ENCODE data around the gene UMODL1.

The UMODL1 gene

DNA sequence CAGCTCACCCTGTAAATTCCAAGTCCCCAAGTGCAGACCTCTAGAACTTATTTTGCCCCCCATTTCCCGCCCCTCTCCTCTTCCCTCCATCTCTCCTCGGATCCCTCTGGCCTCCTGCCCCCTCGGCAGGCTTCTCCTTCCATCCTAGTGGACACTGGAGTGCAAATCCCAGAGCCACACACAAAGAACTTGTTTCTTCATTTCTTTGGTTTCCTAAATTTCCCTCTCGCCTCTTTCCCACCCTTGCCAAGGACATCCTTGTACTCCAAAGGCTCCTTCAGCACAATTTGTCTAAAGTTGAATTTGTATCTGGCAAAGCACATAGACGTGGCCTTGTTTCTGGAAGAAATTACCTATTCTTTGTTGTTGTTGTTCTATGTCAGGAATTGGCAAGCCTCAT, 17.5 kb downstream of the UMODL1 start:
- Mint-ChIP-seq H3K9me3 (no peaks in the 10 kb centered on the region), H3K36me3 (ENCODE audit: low read depth) (no peaks in the 10 kb centered on the region), H3K4me3 (no peak overlapping the region), H3K4me1 (ENCODE audit: low read depth) (peaks cover 15% of the 10 kb centered on the region), H3K27me3 (no peaks in the 10 kb centered on the region), H3K27ac (no peak overlapping the region)

DNA sequence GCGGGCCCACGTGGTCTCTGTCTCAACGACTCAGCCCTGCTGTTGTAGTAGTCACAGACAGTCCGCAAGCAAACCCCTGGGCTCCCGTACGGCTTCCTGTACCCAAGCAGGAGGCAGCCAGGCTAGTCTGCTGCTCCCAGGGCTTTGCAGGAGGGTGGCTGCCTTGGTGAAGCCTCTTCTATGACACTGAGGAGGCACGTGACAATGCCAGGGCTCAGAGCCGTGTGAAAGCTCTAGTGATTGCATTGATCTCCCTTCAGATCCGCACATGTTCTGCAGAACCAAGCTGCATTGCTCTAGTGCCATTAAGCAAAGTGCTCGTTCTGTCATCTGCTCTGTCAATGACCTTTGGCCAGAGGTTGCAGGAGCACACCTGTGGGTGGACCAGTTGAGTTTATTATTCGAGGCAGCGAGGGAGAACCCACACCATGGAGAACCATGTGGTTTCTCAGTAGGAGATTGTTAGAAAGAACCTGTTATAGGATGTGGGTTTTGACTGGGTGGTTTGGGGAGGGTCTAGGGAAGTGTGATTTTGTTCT, 18.0 kb downstream of the UMODL1 start:
- no peak overlapping the region for H3K4me3 Mint-ChIP-seq
- H3K9me3 Mint-ChIP-seq: no peaks in the 10 kb centered on the region
- H3K27ac Mint-ChIP-seq: no peak overlapping the region
- H3K27me3 Mint-ChIP-seq: no peaks in the 10 kb centered on the region
- peaks cover 15% of the 10 kb centered on the region for H3K4me1 Mint-ChIP-seq (ENCODE audit: low read depth)
- no peaks in the 10 kb centered on the region for H3K36me3 Mint-ChIP-seq (ENCODE audit: low read depth)

DNA sequence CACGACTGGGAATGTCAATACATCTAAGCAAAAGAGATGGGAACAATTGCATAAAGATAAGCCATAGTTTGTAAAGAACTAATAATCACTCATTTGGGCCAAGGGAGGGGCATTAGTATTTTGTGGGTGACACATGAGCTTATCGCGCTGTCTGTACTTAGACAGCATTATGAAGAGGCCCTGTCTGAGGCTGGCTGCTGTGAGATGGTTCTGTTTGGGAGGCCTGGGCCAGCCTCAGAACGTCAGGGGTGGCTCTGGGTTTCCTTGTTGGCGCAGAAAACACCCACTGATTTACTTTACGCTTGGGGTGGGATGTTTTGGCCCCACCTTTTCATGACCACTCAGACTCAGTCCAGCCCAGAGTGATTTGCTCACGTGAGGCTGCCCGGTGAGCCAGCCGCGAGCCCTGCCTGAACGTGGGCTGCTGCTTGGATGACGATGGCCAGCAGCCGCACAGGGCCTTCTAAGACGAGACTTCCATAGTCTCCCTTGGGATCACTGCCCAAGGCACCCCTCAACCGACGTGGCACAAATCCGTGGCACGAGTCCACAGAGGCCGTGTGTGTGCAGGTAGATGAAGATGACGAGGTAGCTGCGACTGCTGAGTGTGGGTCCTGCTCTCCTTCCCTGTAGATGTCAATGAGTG, 18.7 kb downstream of the UMODL1 start:
- peaks cover 15% of the 10 kb centered on the region for H3K4me1 Mint-ChIP-seq (ENCODE audit: low read depth)

DNA sequence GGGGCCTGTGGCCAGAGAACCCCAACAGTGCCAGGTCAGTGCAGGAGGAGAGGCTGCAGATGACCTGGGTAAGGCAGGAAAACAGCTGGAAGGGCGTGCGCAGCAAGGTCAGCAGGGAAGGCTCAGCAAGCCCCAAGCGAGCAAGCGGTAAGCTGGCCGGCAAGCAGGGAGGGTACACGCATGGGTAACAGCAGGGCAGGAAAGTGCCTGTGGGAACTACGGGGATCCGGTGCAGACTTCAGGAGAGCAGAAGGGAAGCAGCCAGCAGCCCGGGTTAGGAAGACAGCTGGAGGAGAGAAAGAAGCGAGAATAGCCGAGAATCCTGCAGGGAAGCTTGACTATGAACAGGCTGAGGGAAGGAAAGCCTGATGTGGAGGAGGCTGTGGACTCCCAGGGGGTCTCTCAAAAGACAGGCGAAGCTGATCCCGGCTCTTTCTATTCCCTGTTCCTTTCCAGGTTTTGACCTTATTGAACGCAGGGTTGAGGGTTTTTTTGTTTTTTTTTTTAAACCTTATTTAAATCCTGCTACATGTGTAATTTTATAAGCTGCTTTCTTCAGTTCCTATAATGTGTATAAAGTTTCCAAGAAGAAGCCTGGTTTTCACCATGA, 20.9 kb downstream of the UMODL1 start:
- no peak overlapping the region for H3K27ac Mint-ChIP-seq
- H3K27me3 Mint-ChIP-seq: no peaks in the 10 kb centered on the region
- no peaks in the 10 kb centered on the region for H3K36me3 Mint-ChIP-seq (ENCODE audit: low read depth)
- no peak overlapping the region for H3K4me3 Mint-ChIP-seq
- no peaks in the 10 kb centered on the region for H3K9me3 Mint-ChIP-seq
- peaks cover 15% of the 10 kb centered on the region for H3K4me1 Mint-ChIP-seq (ENCODE audit: low read depth)

More for the DNA sequence above, 18.7 kb downstream of the UMODL1 start:
- no peak overlapping the region for H3K27ac Mint-ChIP-seq
- H3K27me3 Mint-ChIP-seq: no peaks in the 10 kb centered on the region
- H3K36me3 Mint-ChIP-seq (ENCODE audit: low read depth): no peaks in the 10 kb centered on the region
- H3K9me3 Mint-ChIP-seq: no peaks in the 10 kb centered on the region
- H3K4me3 Mint-ChIP-seq: no peak overlapping the region

DNA sequence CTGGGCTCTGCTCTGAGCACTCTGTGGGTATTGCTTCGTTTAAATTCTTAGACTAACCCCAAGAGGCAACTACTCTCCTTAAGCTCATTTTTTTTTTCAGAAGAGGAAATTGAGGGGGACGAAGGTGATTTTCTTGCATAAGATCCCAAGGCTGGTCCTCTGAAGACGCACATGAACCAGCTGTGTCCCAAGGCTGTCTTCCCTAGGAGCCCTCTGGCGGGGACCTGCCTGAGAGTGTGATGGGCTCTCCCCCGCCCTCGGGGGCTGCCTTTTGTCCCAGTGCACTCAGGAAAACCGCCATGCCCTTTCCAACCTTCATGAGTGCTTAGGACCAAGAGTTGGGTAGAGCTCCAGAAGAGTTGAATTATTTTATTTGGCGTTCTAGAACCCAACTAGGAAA, 21.7 kb downstream of the UMODL1 start:
- Mint-ChIP-seq H3K27me3 (no peaks in the 10 kb centered on the region), H3K9me3 (no peaks in the 10 kb centered on the region), H3K4me3 (no peak overlapping the region), H3K36me3 (ENCODE audit: low read depth) (no peaks in the 10 kb centered on the region), H3K27ac (no peak overlapping the region), H3K4me1 (ENCODE audit: low read depth) (peaks cover 15% of the 10 kb centered on the region)

DNA sequence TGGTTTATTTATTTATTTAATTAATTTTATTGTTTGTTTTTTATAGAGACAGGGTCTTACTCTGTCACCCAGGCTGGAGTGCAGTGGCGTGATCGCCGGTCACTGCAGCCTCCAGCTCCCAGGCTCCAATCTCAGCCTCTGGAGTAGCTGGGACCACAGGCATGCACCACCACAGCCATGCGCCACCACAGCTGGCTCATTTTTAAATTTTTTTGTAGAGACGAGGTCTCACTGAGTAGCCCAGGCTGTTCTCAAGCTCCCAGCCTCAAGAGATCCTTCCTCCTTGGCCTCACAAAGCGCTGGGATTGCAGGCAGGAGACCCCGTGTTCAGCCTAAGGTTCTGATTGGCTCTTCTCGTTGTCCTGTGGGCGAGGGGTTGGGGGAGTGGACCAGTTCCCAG, 22.1 kb downstream of the UMODL1 start:
- Mint-ChIP-seq H3K36me3 (ENCODE audit: low read depth) (no peaks in the 10 kb centered on the region), H3K4me1 (ENCODE audit: low read depth) (peaks cover 15% of the 10 kb centered on the region), H3K9me3 (no peaks in the 10 kb centered on the region), H3K27ac (no peak overlapping the region), H3K27me3 (no peaks in the 10 kb centered on the region), H3K4me3 (no peak overlapping the region)

DNA sequence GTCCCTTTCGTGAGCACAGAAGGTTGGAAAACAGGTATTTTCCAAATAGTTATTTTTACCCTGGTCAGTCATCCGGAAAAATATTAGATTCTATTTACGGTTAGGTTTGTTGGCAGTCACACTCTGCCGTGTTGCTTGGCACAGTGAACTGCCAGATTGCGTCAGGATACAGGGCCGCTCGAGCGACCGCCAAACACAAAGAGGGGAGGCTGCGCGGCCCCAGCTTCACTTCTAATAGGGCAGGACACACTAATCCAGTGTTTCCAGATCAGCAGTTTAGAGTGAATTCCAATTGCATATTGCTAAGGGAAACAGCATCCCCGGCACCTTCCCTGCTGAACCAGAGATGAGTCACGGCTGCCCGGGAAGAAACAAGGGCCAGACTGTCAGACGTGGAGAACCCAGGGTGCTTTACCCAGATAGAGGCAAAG, 22.9 kb downstream of the UMODL1 start:
- H3K27ac Mint-ChIP-seq: no peak overlapping the region
- H3K36me3 Mint-ChIP-seq (ENCODE audit: low read depth): no peaks in the 10 kb centered on the region
- no peak overlapping the region for H3K4me3 Mint-ChIP-seq
- H3K27me3 Mint-ChIP-seq: no peaks in the 10 kb centered on the region
- H3K4me1 Mint-ChIP-seq (ENCODE audit: low read depth): peaks cover 11% of the 10 kb centered on the region
- H3K9me3 Mint-ChIP-seq: no peaks in the 10 kb centered on the region

DNA sequence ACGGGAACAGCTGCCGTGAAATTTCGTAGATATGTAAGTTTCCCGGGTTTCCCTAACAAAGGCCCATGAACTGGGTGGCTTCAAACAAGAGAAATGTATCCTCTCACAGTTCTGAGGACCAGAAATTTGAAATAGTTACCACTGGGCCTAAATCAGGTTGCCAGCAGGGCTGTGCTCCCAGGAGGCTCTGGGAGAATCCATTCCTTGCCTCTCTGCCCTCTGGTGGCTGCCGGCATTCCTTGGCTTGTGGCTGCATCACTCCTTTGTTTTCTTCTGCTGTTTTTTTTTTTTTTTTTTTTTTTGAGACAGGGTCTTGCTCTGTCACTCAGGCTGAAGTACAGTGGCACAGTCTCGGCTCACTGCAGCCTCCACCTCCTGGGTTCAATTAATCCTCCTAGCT, 23.7 kb downstream of the UMODL1 start:
- Mint-ChIP-seq H3K36me3 (ENCODE audit: low read depth) (no peaks in the 10 kb centered on the region), H3K27me3 (no peaks in the 10 kb centered on the region), H3K4me3 (no peak overlapping the region), H3K27ac (no peak overlapping the region), H3K9me3 (no peaks in the 10 kb centered on the region), H3K4me1 (ENCODE audit: low read depth) (peaks cover 5% of the 10 kb centered on the region)

DNA sequence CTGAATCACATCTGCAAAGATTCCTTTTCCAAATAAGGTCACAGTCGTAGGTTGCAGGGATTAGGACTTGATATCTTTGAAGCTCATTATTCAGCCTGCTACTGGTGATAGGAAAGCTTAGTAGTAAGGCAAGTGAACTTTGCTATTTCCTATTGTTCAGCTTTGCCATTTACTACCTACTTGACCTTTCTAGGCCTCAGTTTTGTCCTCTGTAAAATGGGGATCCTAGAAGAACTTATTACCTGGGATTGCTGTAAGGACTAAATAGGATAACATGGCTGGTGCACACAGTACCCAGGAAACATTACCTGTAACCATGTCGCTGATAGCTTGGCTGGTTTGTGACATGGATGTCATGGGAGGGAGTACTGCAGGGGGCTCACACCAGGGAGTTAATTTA, 24.5 kb downstream of the UMODL1 start:
- H3K27ac Mint-ChIP-seq: no peak overlapping the region
- no peaks in the 10 kb centered on the region for H3K36me3 Mint-ChIP-seq (ENCODE audit: low read depth)
- no peaks in the 10 kb centered on the region for H3K4me1 Mint-ChIP-seq (ENCODE audit: low read depth)
- H3K4me3 Mint-ChIP-seq: no peak overlapping the region
- H3K27me3 Mint-ChIP-seq: no peaks in the 10 kb centered on the region
- no peaks in the 10 kb centered on the region for H3K9me3 Mint-ChIP-seq

DNA sequence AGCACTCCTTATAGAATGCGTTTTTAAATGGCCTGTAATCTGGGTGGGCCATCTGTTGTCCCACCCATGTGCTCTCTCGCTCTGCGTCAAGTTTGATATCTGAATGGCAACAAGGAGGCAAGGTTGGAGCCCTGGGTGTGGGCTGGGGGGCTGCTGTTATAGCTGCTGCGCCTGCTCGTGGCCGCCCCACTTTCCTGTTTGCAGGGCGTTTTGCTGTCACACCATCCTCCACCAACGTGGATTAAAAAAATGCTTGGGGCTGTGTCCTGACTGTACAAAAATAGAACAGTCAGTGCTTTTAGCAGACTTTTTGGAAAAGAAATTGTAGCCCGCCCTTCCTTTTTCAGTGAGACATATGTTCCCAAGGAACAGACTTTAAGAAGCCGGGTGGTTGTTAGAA, 25.4 kb downstream of the UMODL1 start:
- no peak overlapping the region for H3K27ac Mint-ChIP-seq
- no peaks in the 10 kb centered on the region for H3K9me3 Mint-ChIP-seq
- no peaks in the 10 kb centered on the region for H3K36me3 Mint-ChIP-seq (ENCODE audit: low read depth)
- no peaks in the 10 kb centered on the region for H3K27me3 Mint-ChIP-seq
- H3K4me3 Mint-ChIP-seq: no peak overlapping the region
- H3K4me1 Mint-ChIP-seq (ENCODE audit: low read depth): no peaks in the 10 kb centered on the region

DNA sequence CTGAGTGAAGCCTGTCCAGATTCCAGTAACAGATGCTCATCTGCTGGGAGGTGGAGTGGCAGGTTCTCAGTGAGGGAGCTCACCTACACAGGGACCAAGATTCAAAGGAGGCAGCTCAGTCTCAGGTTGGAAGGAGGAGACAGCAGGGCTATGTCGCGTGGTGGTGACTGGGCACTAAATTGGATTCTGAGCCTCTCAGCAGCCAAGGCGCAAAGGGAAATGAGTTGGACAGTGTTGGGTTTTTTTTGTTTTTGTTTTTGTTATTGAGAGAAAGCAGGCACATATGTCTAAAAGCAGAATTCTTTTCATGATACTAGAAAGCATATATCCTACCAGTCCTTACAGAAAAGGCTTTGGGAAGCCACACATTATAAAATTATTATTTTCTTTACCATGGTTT, 26.2 kb downstream of the UMODL1 start:
- Mint-ChIP-seq H3K36me3 (ENCODE audit: low read depth) (no peaks in the 10 kb centered on the region), H3K4me3 (no peak overlapping the region), H3K27ac (no peak overlapping the region), H3K4me1 (ENCODE audit: low read depth) (peaks cover 5% of the 10 kb centered on the region), H3K9me3 (no peaks in the 10 kb centered on the region), H3K27me3 (no peaks in the 10 kb centered on the region)

DNA sequence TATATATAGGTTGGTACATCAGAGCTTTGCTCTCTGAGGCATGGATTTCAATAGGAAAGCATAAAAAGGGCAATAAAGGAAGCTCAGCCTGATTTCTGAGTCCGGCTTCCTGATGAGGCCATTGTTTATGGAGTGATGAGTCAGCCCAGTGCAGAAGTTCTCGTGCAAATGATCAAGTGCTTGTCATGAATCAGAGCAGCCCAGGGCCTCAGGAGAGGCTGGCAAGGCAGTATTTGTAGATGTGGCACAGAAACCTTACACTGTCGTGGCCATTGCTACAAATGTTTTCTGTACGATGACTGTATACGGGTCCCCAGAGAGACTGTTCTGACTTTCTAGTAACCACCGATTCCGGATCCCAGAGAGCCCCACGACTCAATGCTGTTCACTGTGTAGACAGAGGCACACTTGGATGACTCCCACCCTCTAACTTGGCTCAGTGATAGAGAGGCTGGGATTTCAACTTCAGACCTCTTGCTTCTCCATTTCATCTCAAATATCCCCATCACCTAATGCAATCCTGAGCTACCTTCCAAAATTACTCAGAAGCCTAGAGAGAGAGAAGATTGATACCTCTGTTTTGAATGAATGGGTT, 26.8 kb downstream of the UMODL1 start:
- Mint-ChIP-seq H3K4me3 (no peak overlapping the region), H3K27ac (no peak overlapping the region), H3K27me3 (peaks cover 3% of the 10 kb centered on the region), H3K36me3 (ENCODE audit: low read depth) (no peaks in the 10 kb centered on the region), H3K4me1 (ENCODE audit: low read depth) (peaks cover 5% of the 10 kb centered on the region), H3K9me3 (no peaks in the 10 kb centered on the region)

DNA sequence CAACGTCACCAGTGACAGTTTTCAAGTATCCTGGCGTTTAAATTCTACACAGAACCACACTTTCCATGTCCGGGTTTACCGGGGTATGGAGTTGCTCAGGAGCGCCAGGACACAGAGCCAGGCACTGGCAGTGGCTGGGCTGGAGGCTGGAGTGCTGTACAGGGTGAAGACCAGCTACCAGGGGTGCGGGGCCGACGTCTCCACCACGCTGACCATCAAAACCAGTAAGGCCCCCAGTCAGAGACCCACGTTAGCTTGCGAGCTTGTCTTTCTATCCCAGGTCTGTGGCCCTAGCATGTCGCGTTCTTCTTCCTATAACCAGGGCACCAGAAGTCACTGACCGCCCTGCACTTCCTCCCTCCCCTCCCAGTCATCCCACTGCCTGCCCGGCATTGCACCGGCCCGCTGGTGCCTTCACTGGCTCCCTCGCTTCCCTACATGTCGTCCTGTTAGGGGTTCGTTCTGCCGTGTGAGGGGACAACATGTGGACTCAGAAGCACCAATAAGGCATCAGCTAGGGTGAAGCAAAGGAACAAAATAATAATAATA, 27.9 kb downstream of the UMODL1 start:
- peaks cover 3% of the 10 kb centered on the region for H3K27me3 Mint-ChIP-seq
- peaks cover 5% of the 10 kb centered on the region for H3K4me1 Mint-ChIP-seq (ENCODE audit: low read depth)
- H3K4me3 Mint-ChIP-seq: no peak overlapping the region
- H3K36me3 Mint-ChIP-seq (ENCODE audit: low read depth): no peaks in the 10 kb centered on the region
- H3K27ac Mint-ChIP-seq: no peak overlapping the region
- H3K9me3 Mint-ChIP-seq: no peaks in the 10 kb centered on the region

DNA sequence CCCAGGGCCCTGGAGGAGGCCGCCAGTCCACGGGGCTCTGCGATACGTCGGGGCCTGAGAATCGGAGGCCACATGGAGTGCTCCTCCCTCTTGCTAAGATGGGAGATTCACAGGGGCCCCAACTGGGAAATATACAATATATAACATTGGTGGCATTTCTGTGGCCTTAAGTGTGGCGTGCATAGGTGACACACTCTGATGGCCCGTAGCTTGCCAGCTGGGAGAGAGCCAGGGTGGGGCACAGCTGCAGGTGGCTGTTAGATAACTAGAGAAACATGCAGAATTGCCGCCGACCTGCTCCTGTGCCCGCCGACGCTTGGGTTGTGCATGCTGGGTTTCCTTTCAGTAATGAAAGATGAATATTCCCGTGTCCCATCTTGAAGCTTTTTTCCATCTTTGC, 30.1 kb downstream of the UMODL1 start:
- Mint-ChIP-seq H3K4me1 (ENCODE audit: low read depth) (peaks cover 5% of the 10 kb centered on the region), H3K27ac (no peak overlapping the region), H3K36me3 (ENCODE audit: low read depth) (no peaks in the 10 kb centered on the region), H3K9me3 (no peaks in the 10 kb centered on the region), H3K27me3 (peaks cover 3% of the 10 kb centered on the region), H3K4me3 (no peak overlapping the region)

DNA sequence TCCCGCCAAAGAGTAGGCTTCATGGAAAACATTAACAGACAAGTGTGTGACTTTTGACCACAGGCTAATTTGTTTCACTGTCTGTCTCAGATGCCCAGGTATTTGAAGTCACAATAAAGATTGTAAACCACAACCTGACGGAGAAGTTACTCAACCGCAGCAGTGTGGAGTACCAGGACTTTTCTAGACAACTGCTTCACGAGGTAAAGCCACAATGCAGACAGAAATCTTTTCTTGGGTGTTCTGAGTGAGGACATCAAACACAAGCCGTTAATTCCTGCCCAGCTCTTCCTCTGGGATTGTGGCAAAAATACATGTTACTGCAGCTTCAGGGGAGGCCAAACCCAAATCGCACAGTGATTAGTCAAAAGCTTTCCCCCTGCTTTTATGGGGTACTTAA, 31.0 kb downstream of the UMODL1 start:
- H3K27me3 Mint-ChIP-seq: peaks cover 3% of the 10 kb centered on the region
- peaks cover 5% of the 10 kb centered on the region for H3K4me1 Mint-ChIP-seq (ENCODE audit: low read depth)
- no peak overlapping the region for H3K4me3 Mint-ChIP-seq
- no peaks in the 10 kb centered on the region for H3K36me3 Mint-ChIP-seq (ENCODE audit: low read depth)
- no peak overlapping the region for H3K27ac Mint-ChIP-seq
- no peaks in the 10 kb centered on the region for H3K9me3 Mint-ChIP-seq

Data from stimulated activated naive CD8-positive, alpha-beta T cell treated with anti-CD3 and anti-CD28 coated beads, Interleukin-15, Interleukin-2, amounts not matched to agents 100 ng/mL and 50 ng/mL, for 24 hours (primary cell).